Stimulated activated naive CD4-positive, alpha-beta T cell treated with Interleukin-2 at 50 U/mL for 16 hours (primary cell): Measurements from ENCODE around the gene SCFD1.
"Not testable (repeated sequence)": the region's sequence is repeated elsewhere in the genome, so short reads cannot be mapped to it uniquely, and the experiment has no call there.

Experiments
- DNase-seq: peaks from one replicate; lab custom pipeline; 2025; lab: John Stamatoyannopoulos, UW

SCFD1 gene

GRCh38 chr14:30678926-30679431 is 56.9 kb downstream of the SCFD1 start:
- DNase-seq = no peak

GRCh38 chr14:30680036-30680435 is 57.9 kb downstream of the SCFD1 start:
- no peak for DNase-seq

GRCh38 chr14:30680776-30681175 is 58.7 kb downstream of the SCFD1 start:
- DNase-seq = not testable (repeated sequence)

- DNase-seq = no peak
These were observed 59.7 kb downstream of the SCFD1 start for GRCh38 chr14:30681752-30682355.

GRCh38 chr14:30690487-30691355 is 68.6 kb downstream of the SCFD1 start:
- DNase-seq = not testable (repeated sequence)

- DNase-seq = no peak
These were observed 69.8 kb downstream of the SCFD1 start for GRCh38 chr14:30691751-30692398.

- DNase-seq = no peak
These were observed 70.5 kb downstream of the SCFD1 start for GRCh38 chr14:30692669-30693068.

- no peak for DNase-seq
These were observed 76.3 kb downstream of the SCFD1 start for GRCh38 chr14:30698463-30698862.

- no peak for DNase-seq
These were observed 84.6 kb downstream of the SCFD1 start for GRCh38 chr14:30706704-30707103.

GRCh38 chr14:30708157-30708556 is 86.0 kb downstream of the SCFD1 start:
- DNase-seq = no peak

- DNase-seq = no peak
These were observed 87.1 kb downstream of the SCFD1 start for GRCh38 chr14:30709201-30709600.

- no peak for DNase-seq
These were observed 88.8 kb downstream of the SCFD1 start for GRCh38 chr14:30710876-30711275.

GRCh38 chr14:30719137-30719536 is 97.0 kb downstream of the SCFD1 start:
- DNase-seq = no peak

GRCh38 chr14:30725763-30726162 is 103.6 kb downstream of the SCFD1 start:
- DNase-seq = no peak

- no peak for DNase-seq
These were observed 106.4 kb downstream of the SCFD1 start for GRCh38 chr14:30728471-30728870.

- no peak for DNase-seq
These were observed 115.8 kb downstream of the SCFD1 start for GRCh38 chr14:30737916-30738315.

GRCh38 chr14:30738978-30739377 is 116.9 kb downstream of the SCFD1 start:
- no peak for DNase-seq

GRCh38 chr14:30748343-30748742 is 126.2 kb downstream of the SCFD1 start:
- DNase-seq = no peak

GRCh38 chr14:30751646-30752416 is 129.7 kb downstream of the SCFD1 start:
- no peak for DNase-seq

- no peak for DNase-seq
These were observed 131.3 kb downstream of the SCFD1 start for GRCh38 chr14:30753452-30753851.

GRCh38 chr14:30754778-30755177 is 132.7 kb downstream of the SCFD1 start:
- DNase-seq = no peak

- DNase-seq = no peak
These were observed 134.5 kb downstream of the SCFD1 start for GRCh38 chr14:30756594-30756993.
